G401 (cell line): ENCODE data around the gene CNTRL. TPM values are rescaled to one million over a fixed set of nuclear protein-coding genes. Genes with fewer than 3 reads are reported as not detected.

Experiments used
- DNase-seq: peaks from one replicate; pipeline ENCODE4 v3.0.0-alpha.2; 2015; ENCODE audit warnings: low spot score
- in situ Hi-C: cut with HindIII; loops from 2 replicates; pipeline ENCODE4 v1.10.0; 2016; ENCODE audit warnings: low sequenced_read_pairs, mixed read lengths
- total RNA-seq: library from RNA; depleted of rRNA; stranded (reverse); fragments of >200 nt; shearing (Covaris generic); gene quantifications from 2 replicates; pipeline ENCODE4 v1.2.3, GENCODE V29; 2014; rRNA removed

The CNTRL gene
- total RNA-seq, 1 experiment from 2014 or later: 9.6 TPM

DNA sequence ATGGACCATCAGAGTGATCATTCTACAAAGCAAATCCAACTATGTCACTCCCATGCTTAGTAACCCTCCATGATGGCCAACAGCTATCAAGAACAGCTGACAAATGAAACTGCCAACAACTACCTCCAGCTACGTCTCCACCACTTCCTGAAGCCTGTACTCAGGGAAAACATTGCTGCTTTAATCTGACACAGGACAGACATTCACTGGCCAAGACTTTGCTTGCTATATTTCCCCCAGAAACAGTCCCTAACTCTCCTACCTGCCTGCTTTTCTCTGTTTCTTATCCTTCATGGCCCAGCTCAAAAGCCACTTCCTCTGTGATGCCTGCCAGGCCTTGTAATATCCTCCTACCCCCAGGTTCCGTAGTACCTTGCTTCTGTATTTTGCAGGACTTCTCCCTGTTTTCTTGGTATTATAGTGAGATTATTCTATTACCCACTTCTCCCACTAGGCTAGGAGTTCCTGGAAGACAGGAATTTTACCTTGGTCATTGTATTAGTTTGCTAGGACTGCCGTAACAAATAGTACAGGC is 141.6 kb downstream of the CNTRL start:
- no peak for DNase-seq
- in situ Hi-C loops: no loop called here

DNA sequence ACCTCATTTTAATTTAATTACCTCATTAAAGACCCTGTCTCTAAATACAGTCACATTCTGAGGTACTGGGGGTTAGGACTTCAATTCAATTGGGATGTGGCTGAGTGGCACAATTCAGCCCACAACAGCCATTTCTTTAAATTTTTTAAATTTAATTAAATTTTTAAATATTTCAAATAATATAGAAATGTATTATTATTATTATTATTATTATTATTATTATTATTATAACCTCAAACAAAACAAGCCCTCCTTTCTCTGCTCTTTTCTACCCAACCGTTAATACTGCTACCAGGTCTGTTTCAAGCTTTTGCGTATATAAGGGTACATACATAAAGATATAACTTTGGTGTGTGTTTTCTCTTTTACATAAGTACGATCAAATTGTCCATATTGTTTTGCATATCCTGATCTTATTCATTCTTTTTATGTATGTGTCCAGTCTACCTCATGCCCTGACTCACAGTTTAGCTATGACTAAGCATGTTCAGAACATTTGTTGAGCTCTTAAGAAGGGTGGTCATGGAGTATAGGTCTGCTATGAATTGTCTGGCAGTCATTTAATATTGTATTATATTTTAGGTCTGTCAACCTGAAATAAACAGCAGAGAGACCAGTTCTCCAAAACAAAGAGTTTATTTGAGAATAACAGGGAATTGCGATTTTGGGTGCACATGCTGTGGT is 143.0 kb downstream of the CNTRL start:
- in situ Hi-C loops: no loop called here
- no peak for DNase-seq

DNA sequence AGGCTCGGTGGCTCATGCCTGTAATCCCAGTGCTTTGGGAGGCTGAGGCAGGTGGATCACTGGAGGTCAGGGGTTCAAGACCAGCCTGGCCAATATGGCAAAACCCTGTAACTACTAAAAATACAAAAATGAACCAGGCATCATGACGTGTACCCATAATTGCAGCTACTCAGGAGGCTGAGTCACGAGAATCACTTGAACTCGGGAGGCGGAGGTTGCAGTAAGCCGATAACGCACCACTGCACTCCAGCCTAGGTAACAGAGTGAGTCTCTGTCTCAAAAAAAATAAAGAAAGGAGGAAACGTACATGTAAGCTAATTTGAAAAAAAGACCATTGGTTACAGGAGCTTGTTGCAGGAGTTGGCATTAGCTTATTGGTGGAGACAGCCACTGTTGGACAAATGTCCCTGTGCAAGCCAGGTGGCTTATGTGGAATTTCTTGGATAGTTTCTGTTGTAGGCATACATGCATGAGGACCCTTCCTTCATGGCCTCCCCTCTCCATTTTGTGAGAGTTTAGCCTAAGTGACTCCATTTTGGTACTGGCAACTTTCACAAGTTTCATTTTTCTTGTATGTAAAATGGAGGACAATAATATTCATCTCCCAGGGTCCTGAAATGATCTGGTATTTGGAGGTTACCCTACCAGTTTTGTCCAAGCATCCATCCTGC is 143.7 kb downstream of the CNTRL start:
- in situ Hi-C loops: no loop called here

DNA sequence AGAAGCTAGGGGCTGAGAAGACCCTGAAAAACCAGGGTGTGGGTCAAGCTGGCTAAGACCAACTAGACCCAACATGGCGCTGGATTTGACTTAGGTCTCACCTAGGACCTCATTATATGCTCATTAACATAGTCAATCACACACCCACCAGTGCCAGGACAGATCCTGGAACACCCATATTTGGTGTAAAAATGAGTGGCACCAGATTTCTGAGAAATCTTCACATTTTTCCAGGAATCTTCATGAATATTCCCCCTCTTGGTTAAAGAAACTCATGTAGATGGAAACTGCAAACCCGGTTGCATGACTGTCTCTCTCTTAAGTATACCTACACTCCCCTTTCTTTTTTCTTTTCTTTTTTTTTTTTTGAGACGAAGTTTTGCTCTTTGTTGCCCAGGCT is 144.8 kb downstream of the CNTRL start:
- DNase-seq: no peak
- in situ Hi-C loops: no loop called here

More for the DNA sequence above, 143.7 kb downstream of the CNTRL start:
- no peak for DNase-seq

DNA sequence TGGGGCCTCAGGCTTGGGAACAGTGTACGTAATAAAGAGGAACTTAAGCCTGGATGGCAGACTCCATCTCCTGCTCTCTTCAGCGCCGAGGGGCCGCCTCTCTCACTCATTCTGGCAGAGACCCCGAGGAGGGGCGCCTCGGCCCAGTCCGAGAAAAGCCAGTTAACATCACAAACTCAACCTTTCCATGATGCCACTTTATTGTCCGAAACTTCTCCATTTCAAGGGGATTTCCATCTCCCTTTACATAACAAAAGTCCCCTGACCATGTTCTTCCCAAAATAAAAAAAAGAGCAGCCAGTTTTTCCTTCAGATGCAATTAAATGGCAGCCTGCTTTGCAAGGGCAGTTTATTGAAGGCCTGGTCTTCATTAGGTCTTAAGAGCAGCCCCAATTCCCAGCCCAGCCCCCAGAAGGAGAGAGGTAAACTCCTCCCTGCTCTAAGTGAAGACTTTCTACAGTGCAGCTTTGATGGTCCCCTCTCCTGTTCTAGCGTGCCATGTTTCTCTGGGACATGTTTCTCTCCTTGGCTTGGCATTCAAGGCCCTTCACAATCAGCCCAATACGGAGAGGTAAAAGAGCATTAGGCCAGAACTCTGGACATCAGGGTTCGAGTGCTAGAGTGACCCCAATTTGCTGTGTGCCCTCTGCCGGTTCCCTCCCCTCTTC is 146.4 kb downstream of the CNTRL start:
- no peak for DNase-seq
- in situ Hi-C loops: no loop called here

DNA sequence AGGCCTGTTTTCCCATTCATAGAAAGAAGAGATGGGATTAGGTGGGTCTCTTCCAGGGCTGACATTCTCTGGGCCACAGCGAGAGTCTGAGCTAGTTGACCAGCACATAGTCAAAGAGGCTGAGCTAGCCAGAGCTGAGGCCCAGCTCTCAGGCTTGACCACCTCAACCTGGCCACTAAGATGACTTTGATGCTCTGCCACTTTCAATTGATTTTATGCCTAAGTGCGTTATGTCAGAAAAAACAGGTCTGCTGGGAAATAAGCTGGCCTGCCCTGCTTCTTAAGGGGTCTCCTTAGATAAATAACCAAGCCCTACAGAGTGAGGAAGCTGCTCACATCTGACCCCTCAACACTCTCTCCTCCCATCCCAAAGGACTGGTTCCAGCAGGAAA is 146.9 kb downstream of the CNTRL start:
- no peak for DNase-seq
- in situ Hi-C loops: no loop called here

DNA sequence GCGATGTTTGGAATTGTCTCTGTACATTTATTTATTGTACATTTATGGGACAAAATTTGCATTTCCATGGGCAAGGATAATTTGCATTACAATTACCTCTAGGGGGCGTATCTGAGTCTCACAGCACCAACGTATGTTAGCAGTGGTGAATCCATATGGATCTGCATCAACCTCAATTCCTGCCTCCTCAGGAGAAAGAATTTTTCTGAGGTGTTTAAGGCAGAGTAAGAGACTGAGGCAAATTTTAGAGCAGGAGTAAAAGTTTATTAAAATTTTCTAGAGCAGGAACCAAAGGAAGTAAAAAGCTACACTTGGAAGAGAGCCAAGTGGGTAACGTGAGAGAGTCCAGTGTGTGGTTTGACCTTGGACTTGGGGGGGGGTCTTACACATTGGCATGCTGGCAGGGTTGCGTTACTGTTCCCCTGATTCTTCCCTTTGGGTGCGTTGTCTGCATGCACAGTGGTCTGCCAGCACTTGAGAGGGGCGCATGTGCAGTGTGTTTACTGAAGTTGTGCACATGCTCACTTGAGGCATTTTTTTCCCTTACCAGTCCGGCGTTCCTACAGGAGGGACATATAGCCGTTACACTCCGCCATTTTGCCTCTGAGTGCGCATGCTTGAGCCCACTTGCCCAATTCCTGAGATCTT is 147.9 kb downstream of the CNTRL start:
- in situ Hi-C loops: no loop called here
- DNase-seq: peak; percentile 12

DNA sequence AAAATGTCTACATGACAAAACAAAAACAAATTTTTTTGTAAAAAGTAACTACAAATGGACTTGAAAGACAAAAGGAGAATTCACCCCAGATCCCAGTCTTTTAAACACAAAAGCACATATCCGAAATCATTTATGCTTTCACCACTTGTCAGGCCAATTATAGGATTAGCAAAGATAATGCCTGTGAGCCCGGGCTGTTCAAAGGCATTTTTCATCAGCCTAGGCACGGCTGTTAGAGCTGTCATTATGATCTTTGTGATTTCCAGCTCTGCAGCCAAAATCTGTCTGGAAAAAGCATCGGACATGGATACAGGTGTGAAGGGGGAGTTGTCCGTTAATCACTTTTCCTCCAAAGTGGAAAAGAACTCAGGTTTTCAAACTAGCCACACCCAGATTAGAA is 150.5 kb downstream of the CNTRL start:
- DNase-seq: no peak
- in situ Hi-C loops: no loop called here

DNA sequence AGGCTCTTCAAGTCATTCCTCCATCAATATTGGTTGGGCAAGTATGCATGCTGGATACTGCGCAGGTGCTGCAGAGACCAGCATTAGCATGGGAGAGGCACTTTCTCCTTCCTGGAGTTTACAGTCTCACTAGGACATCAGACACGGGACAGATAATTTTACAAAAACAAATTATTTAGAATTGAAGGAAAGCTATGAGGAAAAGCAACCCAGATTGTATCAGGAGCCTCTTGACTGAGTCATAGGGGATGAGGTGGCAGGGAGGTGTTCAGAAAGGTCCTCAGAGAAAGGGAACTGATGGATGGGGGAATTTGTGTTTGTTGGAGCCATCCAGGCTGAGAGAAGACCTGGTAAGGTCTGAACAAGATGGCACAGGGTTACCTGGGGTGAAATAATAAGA is 151.4 kb downstream of the CNTRL start:
- no peak for DNase-seq
- in situ Hi-C loops: no loop called here

Other genes with a start within 250 kb of the CNTRL start
- 21.5 and 27.9 TPM in 2 replicates for gene PSMD5, start 232.0 kb upstream of the CNTRL start, total RNA-seq
- 60.2 and 66.5 TPM in 2 replicates for gene PHF19, start 197.8 kb upstream of the CNTRL start, total RNA-seq
- gene TRAF1, start 148.2 kb upstream of the CNTRL start, total RNA-seq: 0.49 and 0.85 TPM in 2 replicates
- gene C5, start 24.7 kb upstream of the CNTRL start, total RNA-seq: 15.6 and 20.7 TPM in 2 replicates
- gene RAB14, start 126.9 kb downstream of the CNTRL start, total RNA-seq: 23.8 and 32.8 TPM in 2 replicates
- 333 and 366 TPM in 2 replicates for gene GSN, start 193.2 kb downstream of the CNTRL start, total RNA-seq